ENCODE results near the gene DHTKD1. TPM values are rescaled to one million over a fixed set of nuclear protein-coding genes. Genes with fewer than 3 reads are reported as not detected.
A peak's percentile ranks its signal among the peaks of the same experiment; 100 is the strongest.

The DHTKD1 gene
- polyA plus RNA-seq, 1 of the 3 experiments (the other 2 are of a cell fraction) = 17.7 TPM

GRCh38 chr10:12042797-12043651, 25.7 kb upstream of the DHTKD1 start, which contains the start of gene UPF2 (continued):
- TF ChIP-seq REST (IDR thresholded peaks at IDR 0.05; ENCODE audit: low read depth, low read length) (0 out of 2 replicates have a peak, but pooled peaks have one; percentile 49), PBX3 (IDR thresholded peaks at IDR 0.05) (peak; percentile 85), EZH2phosphoT487 (IDR thresholded peaks at IDR 0.05; ENCODE audit: borderline replicate concordance, low read depth) (no peak), FOXM1 (IDR thresholded peaks at IDR 0.05; ENCODE audit: low read depth) (no peak), FOSL2 (IDR thresholded peaks at IDR 0.05; ENCODE audit: borderline replicate concordance, low read depth) (no peak), EP300 (IDR thresholded peaks at IDR 0.05; ENCODE audit: borderline replicate concordance in 1 of 2, low read depth in 1 of 2, low read length in 1 of 2) (peak in 1 of 2 experiments; percentile 7; a peak in 2 of 4 replicates), POLR2AphosphoS5 (IDR thresholded peaks at IDR 0.05; ENCODE audit: low read depth, low read length) (peak; percentile 59)

GRCh38 chr10:12045596-12045995, 23.2 kb upstream of the DHTKD1 start:
- H3K9me2 ChIP-seq = no peaks in the 10 kb centered on the region
- H3K4me2 ChIP-seq = no peak overlapping the region
- peaks cover 1% of the 10 kb centered on the region; the same call in 1 of the 2 replicates for H4K20me1 ChIP-seq (ENCODE audit: insufficient read depth)
- WGBS (ENCODE audit: low lambda C conversion rate) = 85% methylated on average over 5 of the region's 5 CpGs
- no peaks in the 10 kb centered on the region for H3F3A ChIP-seq (replicated peaks; ENCODE audit: insufficient read depth)
- no peak overlapping the region for H3K9ac ChIP-seq
- peak overlapping the region; percentile 20; the same call in 1 of the 2 replicates for H2AFZ ChIP-seq (ENCODE audit: low read depth)
- no peaks in the 10 kb centered on the region for H3K36me3 ChIP-seq (replicated peaks in 1 of 2; ENCODE audit: control insufficient read depth in 1 of 2, insufficient read depth in 2 of 2, low read length in 1 of 2)
- peaks cover 8 to 11% of the 10 kb centered on the region in 2 experiments; a peak in 3 of 4 replicates for H3K4me1 ChIP-seq (ENCODE audit: control insufficient read depth in 1 of 2, insufficient read depth in 2 of 2, low read depth in 1 of 2, low read length in 1 of 2)
- DNase-seq = no peak
- no peak overlapping the region for H3K4me3 ChIP-seq (ENCODE audit: low read depth in 2 of 2, low read length in 1 of 2)
- CTCF ChIA-PET = interaction anchor here (1.0 kb wide), 1 partner anchor 84 kb away, joined by 3 read pairs; no protein-coding TSS in a partner anchor
- H3K27me3 ChIP-seq (ENCODE audit: insufficient read depth) = no peaks in the 10 kb centered on the region
- no peak overlapping the region for H3K27ac ChIP-seq (ENCODE audit: low read depth in 2 of 2, low read length in 1 of 2)
- no peak for TF ChIP-seq RAD21 (IDR thresholded peaks at IDR 0.05; ENCODE audit: low read length)
- no peak for TF ChIP-seq YY1 (IDR thresholded peaks at IDR 0.05; ENCODE audit: low read depth)
- TF ChIP-seq FOXJ3 (CRISPR knock-in tag; IDR thresholded peaks at IDR 0.05) = no peak
- POLR2A ChIA-PET = no interaction called here
- H3K79me2 ChIP-seq (ENCODE audit: insufficient read depth) = peaks cover 20% of the 10 kb centered on the region
- H3K9me3 ChIP-seq = no peaks in the 10 kb centered on the region
